Stomach (tissue), 9 donors: ENCODE results near the gene CLEC2L. TPM values are rescaled to one million over a fixed set of nuclear protein-coding genes. Genes with fewer than 3 reads are reported as not detected.

Experiments
- DNase-seq, 2 donors: peaks; one replicate each; pipeline versions ENCODE4 v3.0.0 to v3.0.0-alpha.2; 2013 to 2019
- H3K27ac ChIP-seq, 5 donors: fragments of 200-600 bp in 4 of 5; sonication (generic) in 4 of 5; one replicate each; pipeline ENCODE4 v1.5.1; 2013 to 2019; ENCODE audit warnings: mild to moderate bottlenecking in 1 of 5, moderate library complexity in 1 of 5
- H3K27me3 ChIP-seq, 3 donors: fragments of 200-600 bp; sonication (generic); one replicate each; pipeline ENCODE4 v1.5.1; 2017 to 2019; ENCODE audit warnings: mixed run types in 1 of 3
- H3K36me3 ChIP-seq, 4 donors: fragments of 200-600 bp; sonication (generic); 1 replicate in 3 of 4; 2 replicates in 1 of 4; pipeline ENCODE4 v1.5.1; 2016 to 2019
- H3K4me1 ChIP-seq, 4 donors: fragments of 200-600 bp; sonication (generic); one replicate each; pipeline ENCODE4 v1.5.1; 2016 to 2019
- H3K4me3 ChIP-seq, 4 donors: fragments of 200-600 bp; sonication (generic) in 3 of 4; one replicate each; pipeline ENCODE4 v1.5.1; 2016 to 2019; ENCODE audit warnings: mild to moderate bottlenecking in 1 of 4
- H3K9me3 ChIP-seq, 4 donors: fragments of 200-600 bp; sonication (generic); one replicate each; pipeline ENCODE4 v1.5.1; 2016 to 2019
- EP300 ChIP-seq: sonication (generic); formaldehyde crosslinking; IDR thresholded peaks from one replicate; pipeline ENCODE4 v1.6.1; 2017; ENCODE audit warnings: antibody characterized with exemption
- POLR2A ChIP-seq, 4 donors: fragments of 450-650 bp; IDR thresholded peaks; one replicate each; pipeline ENCODE4 v1.6.1; 2016; ENCODE audit warnings: antibody characterized with exemption in 4 of 4, control low read depth in 2 of 4, mild to moderate bottlenecking in 1 of 4, moderate library complexity in 1 of 4
- POLR2AphosphoS5 ChIP-seq, 3 donors: sonication (generic); formaldehyde crosslinking; IDR thresholded peaks; one replicate each; pipeline ENCODE4 v1.6.1; 2016; ENCODE audit warnings: antibody characterized with exemption in 3 of 3
- WGBS, 5 donors: extraction: QIAGEN DNeasy Blood & Tissue Kit in 3 of 5; methylation state at CpG; one replicate each; pipeline versions ENCODE4 v1.1.5 to v1.1.7; 2013 to 2018; 5-methylcytosine and 5-hydroxymethylcytosine counted together
- intact Hi-C: fragments of 100-400 bp; cut with DNase I; formaldehyde crosslinking; loops from one replicate; pipeline ENCODE4 v1.15.1; 2023; ENCODE audit warnings: low total_unique reads
- polyA plus RNA-seq, 3 donors: library from polyadenylated mRNA; stranded (reverse); fragments of 200-250 nt; gene quantifications; one replicate each; pipeline ENCODE4 v1.2.3, GENCODE V29; 2013
- total RNA-seq, 5 donors: library from RNA; depleted of rRNA; stranded (reverse); fragments of >200 nt; gene quantifications; one replicate each; pipeline versions ENCODE4 v1.1.0 to v1.2.3, GENCODE V29; 2014 to 2016
- TF ChIP-seq, protein P1 (sequence below), 7 experiments: fragments of 450-650 bp in 4 of 7; fragments of 200-600 bp in 3 of 7; sonication (generic) in 3 of 7; IDR thresholded peaks; one replicate each; pipeline ENCODE4 v1.5.1; 2016 to 2019; ENCODE audit warnings: antibody characterized with exemption in 7 of 7, control low read depth in 2 of 7, mild to moderate bottlenecking in 1 of 7
- donor health status: healthy with polysubstance abuse.
- donor health status: Bipolar disorder and iron deficiency.
- donor health status: healthy.

CLEC2L gene
- total and polyA plus RNA-seq, 8 donors: 0.61 TPM; not detected in 7

DNA sequence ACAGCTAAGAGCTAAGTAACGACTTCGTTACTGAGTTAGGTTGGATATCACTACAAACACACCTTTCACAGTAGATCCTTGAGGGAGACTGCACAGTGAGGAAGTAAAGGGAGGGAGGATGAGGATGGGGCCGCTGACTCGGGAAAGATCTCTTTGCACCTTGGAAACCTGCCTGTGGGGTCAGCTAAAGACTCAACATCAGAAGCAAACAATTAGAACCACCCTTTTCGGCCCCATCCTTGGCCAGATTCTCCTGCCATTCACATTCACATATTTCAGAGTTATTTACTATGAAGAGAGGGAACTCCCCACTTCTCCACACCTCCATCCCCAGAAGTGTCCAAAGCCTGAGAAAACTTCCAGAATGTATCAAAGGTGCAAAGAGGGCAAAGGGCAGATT lies 47.1 kb downstream of the CLEC2L start:
- Histone ChIP-seq H3K27me3 (no peaks in the 10 kb centered on the region), H3K36me3 (peaks cover 41 to 96% (median 86%) of the 10 kb centered on the region in 4 donors), H3K27ac (no peak overlapping the region), H3K9me3 (no peaks in the 10 kb centered on the region), H3K4me1 (no peaks in the 10 kb centered on the region), H3K4me3 (no peak overlapping the region)
- 82 to 92% (median 87%) methylated on average over 5 of the region's 5 CpGs for whole genome bisulfite sequencing, 5 donors
- intact Hi-C loops: no loop called here
- TF ChIP-seq, protein P1, sequence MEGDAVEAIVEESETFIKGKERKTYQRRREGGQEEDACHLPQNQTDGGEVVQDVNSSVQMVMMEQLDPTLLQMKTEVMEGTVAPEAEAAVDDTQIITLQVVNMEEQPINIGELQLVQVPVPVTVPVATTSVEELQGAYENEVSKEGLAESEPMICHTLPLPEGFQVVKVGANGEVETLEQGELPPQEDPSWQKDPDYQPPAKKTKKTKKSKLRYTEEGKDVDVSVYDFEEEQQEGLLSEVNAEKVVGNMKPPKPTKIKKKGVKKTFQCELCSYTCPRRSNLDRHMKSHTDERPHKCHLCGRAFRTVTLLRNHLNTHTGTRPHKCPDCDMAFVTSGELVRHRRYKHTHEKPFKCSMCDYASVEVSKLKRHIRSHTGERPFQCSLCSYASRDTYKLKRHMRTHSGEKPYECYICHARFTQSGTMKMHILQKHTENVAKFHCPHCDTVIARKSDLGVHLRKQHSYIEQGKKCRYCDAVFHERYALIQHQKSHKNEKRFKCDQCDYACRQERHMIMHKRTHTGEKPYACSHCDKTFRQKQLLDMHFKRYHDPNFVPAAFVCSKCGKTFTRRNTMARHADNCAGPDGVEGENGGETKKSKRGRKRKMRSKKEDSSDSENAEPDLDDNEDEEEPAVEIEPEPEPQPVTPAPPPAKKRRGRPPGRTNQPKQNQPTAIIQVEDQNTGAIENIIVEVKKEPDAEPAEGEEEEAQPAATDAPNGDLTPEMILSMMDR (IDR thresholded peaks at IDR 0.05): no peak
- no peak for TF ChIP-seq POLR2A (IDR thresholded peaks at IDR 0.05)
- TF ChIP-seq POLR2AphosphoS5 (IDR thresholded peaks at IDR 0.05): no peak
- TF ChIP-seq EP300: no peak
- peak in 1 of 2 donors; percentile 5 for DNase-seq

DNA sequence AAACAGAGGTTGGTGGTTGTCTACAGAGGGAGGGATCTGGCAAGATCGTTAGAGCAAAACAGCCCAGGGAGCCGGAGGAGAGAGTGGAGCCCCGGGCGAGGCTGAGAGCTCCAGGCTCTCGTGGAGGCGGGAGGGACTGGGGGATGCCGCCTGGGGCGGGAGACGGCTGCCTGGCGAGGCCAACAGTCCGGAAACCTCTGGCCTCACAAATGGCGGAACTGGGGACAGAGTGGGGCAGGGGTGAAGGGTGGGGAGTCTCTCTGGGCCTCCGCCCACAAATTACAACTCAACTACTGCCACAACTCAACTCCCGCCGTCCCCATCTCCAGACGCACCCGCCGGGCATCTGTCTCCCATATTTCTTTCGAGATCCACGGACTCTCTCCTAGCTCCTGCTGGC lies 47.7 kb downstream of the CLEC2L start:
- TF ChIP-seq EP300: no peak
- no peak for TF ChIP-seq POLR2AphosphoS5 (IDR thresholded peaks at IDR 0.05)
- TF ChIP-seq, protein P1 (IDR thresholded peaks at IDR 0.05): no peak
- TF ChIP-seq POLR2A (IDR thresholded peaks at IDR 0.05): no peak
- Histone ChIP-seq H3K27me3 (no peaks in the 10 kb centered on the region), H3K4me1 (no peaks in the 10 kb centered on the region), H3K4me3 (no peak overlapping the region), H3K9me3 (no peaks in the 10 kb centered on the region), H3K36me3 (peaks cover 45 to 100% (median 89%) of the 10 kb centered on the region in 4 donors), H3K27ac (no peak overlapping the region)
- intact Hi-C loops: no loop called here
- DNase-seq: peak in 1 of 2 donors; percentile 20
- 84 to 94% (median 92%) methylated on average over 17 to 20 of the region's 20 CpGs for WGBS, 5 donors

DNA sequence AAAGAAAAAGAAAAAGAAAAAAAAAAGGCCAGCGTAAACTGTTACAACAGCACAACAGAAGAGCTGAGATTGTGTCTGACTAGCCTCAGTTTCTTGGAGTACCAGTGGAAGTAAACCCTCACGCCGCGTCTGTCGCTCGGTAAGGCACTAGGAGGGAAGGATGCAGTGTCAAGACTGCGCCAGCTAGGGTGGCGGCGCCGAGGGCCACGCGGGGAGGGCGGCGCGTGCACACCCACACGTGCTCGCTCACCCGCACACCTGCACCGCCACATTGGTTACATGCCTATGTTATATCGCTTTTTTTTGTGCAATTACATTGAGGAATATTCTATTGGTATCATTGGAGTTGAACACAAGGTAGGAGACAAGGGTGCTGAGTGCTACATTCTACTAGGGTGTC lies 48.2 kb downstream of the CLEC2L start:
- no peak overlapping the region for H3K4me3 ChIP-seq
- no peaks in the 10 kb centered on the region for H3K9me3 ChIP-seq
- H3K27ac ChIP-seq: no peak overlapping the region
- intact Hi-C loops: no loop called here
- no peaks in the 10 kb centered on the region for H3K27me3 ChIP-seq
- DNase-seq: peak in 1 of 2 donors; percentile 9
- 94 to 97% (median 96%) methylated on average over 20 of the region's 20 CpGs for WGBS, 5 donors
- H3K4me1 ChIP-seq: no peaks in the 10 kb centered on the region
- peaks cover 45 to 100% (median 92%) of the 10 kb centered on the region in 4 donors for H3K36me3 ChIP-seq
- TF ChIP-seq, protein P1 (IDR thresholded peaks at IDR 0.05): no peak
- no peak for TF ChIP-seq EP300
- no peak for TF ChIP-seq POLR2AphosphoS5 (IDR thresholded peaks at IDR 0.05)
- no peak for TF ChIP-seq POLR2A (IDR thresholded peaks at IDR 0.05)

DNA sequence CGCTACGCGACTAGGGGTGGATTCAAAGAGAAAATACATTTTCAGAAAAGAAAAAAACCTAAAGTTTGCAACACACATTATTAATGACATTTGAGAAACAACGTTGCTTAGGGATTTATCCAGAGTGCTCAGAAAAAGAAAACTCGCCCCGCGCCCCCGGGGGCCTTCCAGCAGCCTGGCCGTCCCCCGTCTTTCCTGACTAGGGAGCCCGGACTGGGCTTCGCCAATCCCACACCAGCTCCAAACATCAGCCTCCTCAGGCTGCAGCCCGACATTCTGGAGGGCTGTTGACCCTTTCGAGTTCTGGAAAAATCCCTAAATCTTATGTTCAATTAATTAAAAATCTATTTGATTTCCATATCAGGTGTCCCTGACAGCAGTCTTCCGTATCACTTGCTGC lies 48.6 kb downstream of the CLEC2L start:
- peak in 1 of 2 donors; percentile 7 for DNase-seq
- intact Hi-C loops: no loop called here
- H3K36me3 ChIP-seq: peaks cover 45 to 98% (median 93%) of the 10 kb centered on the region in 4 donors
- H3K27me3 ChIP-seq: no peaks in the 10 kb centered on the region
- no peak overlapping the region for H3K4me3 ChIP-seq
- H3K4me1 ChIP-seq: no peaks in the 10 kb centered on the region
- H3K27ac ChIP-seq: no peak overlapping the region
- 94 to 97% (median 96%) methylated on average over 15 of the region's 15 CpGs for WGBS, 5 donors
- TF ChIP-seq EP300: no peak
- no peak for TF ChIP-seq POLR2A (IDR thresholded peaks at IDR 0.05)
- no peak for TF ChIP-seq POLR2AphosphoS5 (IDR thresholded peaks at IDR 0.05)
- TF ChIP-seq, protein P1 (IDR thresholded peaks at IDR 0.05): no peak
- no peaks in the 10 kb centered on the region for H3K9me3 ChIP-seq
